Ovary (tissue), 9 donors: Measurements from ENCODE around the gene ARHGAP23. TPM values are rescaled to one million over a fixed set of nuclear protein-coding genes. Genes with fewer than 3 reads are reported as not detected.

Experiments
- DNase-seq, 5 donors: peaks; one replicate each; pipeline ENCODE4 v3.0.0-alpha.2; 2019 to 2020
- H3K27ac ChIP-seq, 2 donors: fragments of 200-600 bp; one replicate each; pipeline versions ENCODE4 v1.5.1 to v1.8.0; 2019 to 2022
- H3K27me3 ChIP-seq: fragments of 200-600 bp; one replicate; pipeline ENCODE4 v1.8.0; 2022
- H3K36me3 ChIP-seq: fragments of 200-600 bp; sonication (generic); one replicate; pipeline ENCODE4 v1.5.1; 2019
- H3K4me1 ChIP-seq: one replicate; pipeline ENCODE4 v1.8.1; 2013; ENCODE audit warnings: mild to moderate bottlenecking, moderate library complexity; ENCODE audit not compliant: insufficient read depth
- H3K4me3 ChIP-seq: fragments of 200-600 bp; sonication (generic); one replicate; pipeline ENCODE4 v1.5.1; 2017
- H3K9me3 ChIP-seq, 2 donors: fragments of 200-600 bp in 1 of 2; sonication (generic) in 1 of 2; one replicate each; pipeline versions ENCODE4 v1.5.1 to v1.8.1; 2013 to 2019; ENCODE audit warnings: mild to moderate bottlenecking in 1 of 2, moderate library complexity in 1 of 2
- CTCF ChIP-seq, 3 donors: fragments of 450-650 bp in 2 of 3; fragments of 200-600 bp in 1 of 3; IDR thresholded peaks; one replicate each; pipeline versions ENCODE4 v1.5.1 to v1.8.0; 2016 to 2022; ENCODE audit warnings: antibody characterized with exemption in 3 of 3, mild to moderate bottlenecking in 1 of 3
- EP300 ChIP-seq: sonication (generic); formaldehyde crosslinking; IDR thresholded peaks from one replicate; pipeline ENCODE4 v1.6.1; 2017; ENCODE audit warnings: antibody characterized with exemption
- POLR2A ChIP-seq: fragments of 450-650 bp; IDR thresholded peaks from one replicate; pipeline ENCODE4 v1.6.1; 2017; ENCODE audit warnings: antibody characterized with exemption, mild to moderate bottlenecking, moderate library complexity
- WGBS, 3 donors: extraction: QIAGEN DNeasy Blood & Tissue Kit in 1 of 3; methylation state at CpG; one replicate each; pipeline versions ENCODE4 v1.1.5 to v1.1.7; 2013 to 2017; 5-methylcytosine and 5-hydroxymethylcytosine counted together
- intact Hi-C, 4 donors: fragments of 100-400 bp; cut with DNase I; formaldehyde crosslinking; loops; one replicate each; pipeline versions ENCODE4 v1.11.0 to v1.15.1; 2022 to 2023
- polyA plus RNA-seq, 2 donors: library from polyadenylated mRNA; stranded (reverse); fragments of 200-250 nt in 1 of 2; fragments of 350-450 nt in 1 of 2; fragmentation: Illumina TruSeq in 1 of 2; extraction: RNeasy Lipid Tissue Mini Kit (QIAGEN cat#74804) in 1 of 2; gene quantifications; one replicate each; pipeline ENCODE4 v1.2.3, GENCODE V29; 2013 to 2014
- total RNA-seq, 7 donors: library from RNA; depleted of rRNA in 2 of 7; stranded (reverse); fragments of >200 nt in 2 of 7; fragmentation: NEBNext Ultra II Directional in 3 of 7; extraction: Animal tissue kit (Norgen Biotek cat#: 25700) in 3 of 7; gene quantifications; one replicate each; pipeline versions ENCODE4 v1.1.0 to v1.2.4, GENCODE V29; 2016 to 2023
- donor health status: DM: no; HTN: no; CAD: no; lungs with moderate emphysema.
- donor health status: DM: no; HTN: no; CAD: no.
- donor health status: Bipolar disorder and iron deficiency.
- donor health status: DM: yes; HTN: yes; CAD: no.
- donor health status: DM: no; HTN: no; CAD: no.
- donor health status: DM: yes; HTN: yes; CAD: no.

Gene ARHGAP23
- total and polyA plus RNA-seq, 9 donors = 13.7 to 76.4 (median 45.3) TPM

DNA sequence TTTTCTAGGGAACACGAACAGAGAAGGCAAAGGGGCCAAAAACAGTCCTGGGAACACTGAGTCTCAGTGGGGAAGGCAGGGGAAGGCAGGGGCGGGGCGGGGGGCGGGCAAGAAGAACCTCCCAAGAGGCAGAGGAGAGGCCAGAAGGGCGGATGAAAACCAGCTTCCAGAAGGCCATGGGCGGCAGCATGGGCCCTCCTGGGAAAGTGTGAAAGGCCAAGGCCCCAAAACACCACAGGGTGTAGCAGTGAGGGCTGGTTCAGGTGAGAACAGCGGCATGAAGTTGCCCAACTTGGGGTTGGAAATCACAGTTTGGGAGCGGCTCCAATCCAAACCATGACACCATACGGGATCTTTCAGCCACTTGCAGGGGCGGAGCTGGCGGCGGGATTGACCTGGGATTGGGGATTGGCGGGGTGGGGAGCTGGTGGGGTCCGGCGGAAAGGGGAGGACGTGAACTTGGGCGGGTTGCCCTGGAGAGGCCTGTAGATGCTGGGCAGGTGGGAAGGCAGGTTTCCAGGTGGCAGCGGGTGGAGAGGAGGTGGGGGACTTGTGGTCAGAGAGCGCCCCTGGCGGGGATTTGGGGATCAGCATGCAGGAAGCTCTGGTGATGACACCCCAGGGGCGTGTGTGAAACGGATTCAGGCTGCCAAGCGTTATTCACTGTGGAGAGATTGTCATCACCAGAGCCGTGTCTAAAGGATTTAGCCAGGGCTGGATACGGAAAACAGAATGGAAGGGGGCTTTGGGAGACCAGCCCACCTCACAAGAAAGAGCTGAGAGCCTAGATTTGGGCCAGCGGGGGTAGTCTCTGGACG lies 80.9 kb downstream of the ARHGAP23 start:
- H3K4me3 ChIP-seq = no peak overlapping the region
- H3K27ac ChIP-seq = no peak overlapping the region
- intact Hi-C loops = no loop called here
- WGBS, 3 donors = 45 to 59% (median 56%) methylated on average over 27 of the region's 27 CpGs
- peaks cover 7% of the 10 kb centered on the region for H3K4me1 ChIP-seq
- TF ChIP-seq POLR2A (no peak), CTCF (IDR thresholded peaks at IDR 0.05) (peak; percentile 47 to 50 (median 48))
- H3K36me3 ChIP-seq = no peaks in the 10 kb centered on the region
- peak; percentile 72 to 85 (median 80) for DNase-seq
- H3K9me3 ChIP-seq = no peaks in the 10 kb centered on the region
- H3K27me3 ChIP-seq = no peaks in the 10 kb centered on the region

- H3K4me3 ChIP-seq = no peak overlapping the region
- TF ChIP-seq CTCF (IDR thresholded peaks at IDR 0.05) (no peak), POLR2A (no peak), EP300 (no peak)
- H3K9me3 ChIP-seq = no peaks in the 10 kb centered on the region
- no peaks in the 10 kb centered on the region for H3K36me3 ChIP-seq
- no peaks in the 10 kb centered on the region for H3K27me3 ChIP-seq
- intact Hi-C loops = loop anchor here in 2 of 4 donors (10.0 kb wide), 2 partner anchors 65 to 155 kb away; no protein-coding TSS in a partner anchor
- peaks cover 7% of the 10 kb centered on the region for H3K4me1 ChIP-seq
- H3K27ac ChIP-seq = no peak overlapping the region
- peak in 2 of 5 donors; percentile 50 to 56 for DNase-seq
- 8 to 22% (median 10%) methylated on average over 41 to 80 of the region's 80 CpGs for WGBS, 3 donors
Observed at GRCh38 chr17:38509772-38510420, 81.6 kb downstream of the ARHGAP23 start.

GRCh38 chr17:38510421-38511149 lies 82.3 kb downstream of the ARHGAP23 start:
- H3K4me3 ChIP-seq = no peak overlapping the region

More at GRCh38 chr17:38510421-38511149, 82.3 kb downstream of the ARHGAP23 start:
- H3K4me1 ChIP-seq = peaks cover 7% of the 10 kb centered on the region
- peak in 2 of 5 donors; percentile 54 to 56 for DNase-seq
- H3K36me3 ChIP-seq = no peaks in the 10 kb centered on the region
- H3K27me3 ChIP-seq = no peaks in the 10 kb centered on the region
- TF ChIP-seq EP300 = no peak
- TF ChIP-seq POLR2A = no peak
- no peak for TF ChIP-seq CTCF (IDR thresholded peaks at IDR 0.05)
- 11 to 55% (median 35%) methylated on average over 35 to 86 of the region's 86 CpGs for WGBS, 3 donors
- H3K9me3 ChIP-seq = no peaks in the 10 kb centered on the region
- no peak overlapping the region for H3K27ac ChIP-seq
- intact Hi-C loops = loop anchor here in 2 of 4 donors (10.0 kb wide), 2 partner anchors 64 to 154 kb away; no protein-coding TSS in a partner anchor
